CD14-positive monocyte (primary cell): ENCODE results near the gene P2RX2. TPM values are rescaled to one million over a fixed set of nuclear protein-coding genes. Genes with fewer than 3 reads are reported as not detected.

Experiments used
- DNase-seq, 3 donors: peaks; one replicate each; pipeline ENCODE4 v3.0.0-alpha.2; 2011 to 2022
- H2AFZ ChIP-seq: 2 replicates; pipeline ENCODE4 v1.6.0; 2012; ENCODE audit warnings: mild to moderate bottlenecking, low read depth, low read length, inconsistent platforms; ENCODE audit not compliant: insufficient read depth, poor library complexity, severe bottlenecking
- H3K27ac ChIP-seq, 2 donors: 1 replicate in 1 of 2; 2 replicates in 1 of 2; pipeline ENCODE4 v1.5.1; 2012 to 2013; ENCODE audit warnings: low read length in 2 of 2, control low read depth in 1 of 2, inconsistent platforms in 1 of 2, low read depth in 1 of 2, mild to moderate bottlenecking in 1 of 2
- H3K27me3 ChIP-seq, 2 donors: one replicate each; pipeline versions ENCODE4 v1.6.0 to v1.6.1; 2011 to 2013; ENCODE audit warnings: low read length in 2 of 2; ENCODE audit not compliant: control insufficient read depth in 2 of 2, insufficient read depth in 2 of 2
- H3K36me3 ChIP-seq, 2 donors: replicated peaks in 1 of 2; 1 replicate in 1 of 2; 2 replicates in 1 of 2; pipeline versions ENCODE4 v1.5.1 to v1.6.1; 2012 to 2013; ENCODE audit warnings: low read length in 2 of 2, control low read depth in 1 of 2, inconsistent platforms in 1 of 2, mild to moderate bottlenecking in 1 of 2; ENCODE audit not compliant: insufficient read depth in 2 of 2, control insufficient read depth in 1 of 2
- H3K4me1 ChIP-seq, 2 donors: 1 replicate in 1 of 2; 2 replicates in 1 of 2; pipeline versions ENCODE4 v1.5.1 to v1.6.1; 2012 to 2013; ENCODE audit warnings: low read length in 2 of 2, control low read depth in 1 of 2, inconsistent platforms in 1 of 2, mild to moderate bottlenecking in 1 of 2, moderate library complexity in 1 of 2; ENCODE audit not compliant: insufficient read depth in 2 of 2, control insufficient read depth in 1 of 2
- H3K4me2 ChIP-seq: replicated peaks from 2 replicates; pipeline ENCODE3; 2012; ENCODE audit warnings: low read length, moderate library complexity, mild to moderate bottlenecking; ENCODE audit not compliant: poor library complexity, severe bottlenecking; ENCODE audit errors: extremely low read depth
- H3K4me3 ChIP-seq, 3 experiments: fragments of 200-600 bp in 1 of 3; sonication (generic) in 1 of 3; replicated peaks in 1 of 3; 1 replicate in 2 of 3; 2 replicates in 1 of 3; pipeline ENCODE4 v1.5.1; 2011 to 2013; ENCODE audit warnings: low read length in 3 of 3, mild to moderate bottlenecking in 3 of 3, control low read depth in 2 of 3, low read depth in 2 of 3, inconsistent platforms in 1 of 3, moderate library complexity in 1 of 3
- H3K79me2 ChIP-seq: 2 replicates; pipeline ENCODE4 v1.6.0; 2012; ENCODE audit warnings: mild to moderate bottlenecking, control low read depth, inconsistent platforms, low read length, moderate library complexity; ENCODE audit not compliant: insufficient read depth
- H3K9ac ChIP-seq: 2 replicates; pipeline ENCODE4 v1.6.0; 2017; ENCODE audit warnings: low read length, mild to moderate bottlenecking; ENCODE audit not compliant: insufficient read depth, poor library complexity, severe bottlenecking
- H3K9me3 ChIP-seq, 2 donors: replicated peaks in 1 of 2; 1 replicate in 1 of 2; 2 replicates in 1 of 2; pipeline versions ENCODE4 v1.5.1 to v1.6.1; 2012 to 2013; ENCODE audit warnings: low read length in 2 of 2, control low read depth in 1 of 2; ENCODE audit not compliant: control insufficient read depth in 1 of 2, insufficient read depth in 1 of 2
- H4K20me1 ChIP-seq: 2 replicates; pipeline ENCODE4 v1.6.0; 2012; ENCODE audit warnings: mild to moderate bottlenecking, low read length, control low read depth, moderate library complexity; ENCODE audit not compliant: insufficient read depth
- H3K27ac Mint-ChIP-seq, 7 donors: one replicate each; pipeline ENCODE4 v1.8.0; 2020; ENCODE audit warnings: mild to moderate bottlenecking in 7 of 7, mixed read lengths in 7 of 7, moderate library complexity in 6 of 7, inconsistent platforms in 2 of 7
- H3K27me3 Mint-ChIP-seq, 3 donors: one replicate each; pipeline ENCODE4 v1.8.0; 2021 to 2022; ENCODE audit warnings: low read depth in 3 of 3, mild to moderate bottlenecking in 3 of 3, mixed read lengths in 3 of 3, moderate library complexity in 3 of 3, inconsistent platforms in 1 of 3
- H3K36me3 Mint-ChIP-seq, 2 donors: one replicate each; pipeline ENCODE4 v1.8.0; 2020; ENCODE audit warnings: mixed read lengths in 2 of 2, inconsistent platforms in 1 of 2, mild to moderate bottlenecking in 1 of 2
- H3K4me1 Mint-ChIP-seq: one replicate; pipeline ENCODE4 v1.8.0; 2020; ENCODE audit warnings: mild to moderate bottlenecking, mixed read lengths
- H3K4me3 Mint-ChIP-seq, 2 donors: one replicate each; pipeline ENCODE4 v1.8.0; 2020; ENCODE audit warnings: mild to moderate bottlenecking in 2 of 2, mixed read lengths in 2 of 2, moderate library complexity in 1 of 2
- H3K9me3 Mint-ChIP-seq, 7 donors: one replicate each; pipeline ENCODE4 v1.8.0; 2020 to 2022; ENCODE audit warnings: mixed read lengths in 7 of 7, mild to moderate bottlenecking in 6 of 7, moderate library complexity in 6 of 7, inconsistent platforms in 2 of 7
- WGBS: methylation state at CpG from one replicate; pipeline ENCODE4 v1.1.5; 2013; ENCODE audit warnings: missing lambda C conversion rate; ENCODE audit not compliant: insufficient coverage; 5-methylcytosine and 5-hydroxymethylcytosine counted together
- intact Hi-C, 2 donors: fragments of 100-400 bp; cut with micrococcal nuclease; formaldehyde crosslinking; loops; one replicate each; pipeline versions ENCODE4 v1.15.0 to v1.15.1; 2023
- polyA plus RNA-seq, 3 donors: library from polyadenylated mRNA; depleted of rRNA in 1 of 3; unstranded in 2 of 3; stranded (reverse) in 1 of 3; fragments of 300-500 nt in 2 of 3; fragments of >200 nt in 1 of 3; fragmentation: Illumina TruSeq in 2 of 3; gene quantifications; 1 replicate in 2 of 3; 2 replicates in 1 of 3; pipeline ENCODE4 v1.2.3, GENCODE V29; 2012 to 2021
- TF ChIP-seq, protein P1 (sequence below): fragments of 200-600 bp; IDR thresholded peaks from one replicate; pipeline ENCODE4 v1.8.0; 2022; ENCODE audit warnings: antibody characterized with exemption, mild to moderate bottlenecking

Gene P2RX2
- polyA plus RNA-seq, 3 donors: not detected

DNA sequence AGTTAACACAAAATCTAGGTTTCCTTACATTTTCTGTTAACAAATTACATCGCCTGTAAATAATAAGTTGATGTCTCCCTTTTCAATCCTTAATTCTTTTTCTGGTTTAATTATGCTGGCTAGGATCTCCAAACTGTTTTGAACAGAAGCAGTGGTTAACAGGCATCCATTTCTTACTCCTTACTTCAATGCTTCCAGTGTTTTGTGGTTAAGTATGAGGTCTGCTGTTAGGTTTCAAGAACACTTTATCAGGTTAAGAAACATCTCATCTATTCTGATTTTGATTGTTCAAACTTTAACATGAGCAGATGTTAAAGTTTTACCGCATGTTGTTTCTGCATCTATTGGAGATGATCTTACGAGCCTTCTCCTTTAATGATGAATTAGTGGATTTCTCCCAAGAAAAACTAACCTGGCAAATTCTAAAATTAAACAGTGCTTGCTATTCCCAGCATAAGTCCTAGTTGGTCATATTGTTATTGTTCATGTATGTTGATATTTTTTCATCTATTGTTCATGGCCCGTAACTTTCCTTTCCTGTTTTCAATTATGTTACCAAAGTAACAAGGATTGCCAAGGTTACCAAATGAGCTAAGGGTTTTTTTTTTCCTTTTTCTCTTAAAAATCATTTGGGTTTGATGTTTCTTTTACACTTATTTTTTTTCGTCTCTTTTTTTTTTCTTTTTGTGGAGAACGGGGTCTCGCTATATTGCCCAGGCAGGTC lies 35.2 kb downstream of the P2RX2 start:
- Histone ChIP-seq H3K4me1 (no peaks in the 10 kb centered on the region), H4K20me1 (no peaks in the 10 kb centered on the region), H3K9ac (no peak overlapping the region), H3K27ac (no peak overlapping the region), H3K27me3 (no peaks in the 10 kb centered on the region), H2AFZ (no peak overlapping the region), H3K4me2 (no peak overlapping the region), H3K4me3 (no peak overlapping the region), H3K79me2 (no peaks in the 10 kb centered on the region), H3K9me3 (no peaks in the 10 kb centered on the region), H3K36me3 (peaks cover 65 to 97% of the 10 kb centered on the region in 2 donors)
- Mint-ChIP-seq H3K27ac (no peak overlapping the region), H3K36me3 (peaks cover 72 to 86% of the 10 kb centered on the region in 2 donors), H3K4me3 (no peak overlapping the region), H3K27me3 (peaks cover 0 to 2% (median 1%) of the 10 kb centered on the region in 3 donors), H3K9me3 (no peaks in the 10 kb centered on the region), H3K4me1 (peaks cover 7% of the 10 kb centered on the region)
- no peak for DNase-seq
- intact Hi-C loops: no loop called here
- WGBS: no CpG with 5 or more reads among the region's 7 CpGs
- TF ChIP-seq, protein P1, sequence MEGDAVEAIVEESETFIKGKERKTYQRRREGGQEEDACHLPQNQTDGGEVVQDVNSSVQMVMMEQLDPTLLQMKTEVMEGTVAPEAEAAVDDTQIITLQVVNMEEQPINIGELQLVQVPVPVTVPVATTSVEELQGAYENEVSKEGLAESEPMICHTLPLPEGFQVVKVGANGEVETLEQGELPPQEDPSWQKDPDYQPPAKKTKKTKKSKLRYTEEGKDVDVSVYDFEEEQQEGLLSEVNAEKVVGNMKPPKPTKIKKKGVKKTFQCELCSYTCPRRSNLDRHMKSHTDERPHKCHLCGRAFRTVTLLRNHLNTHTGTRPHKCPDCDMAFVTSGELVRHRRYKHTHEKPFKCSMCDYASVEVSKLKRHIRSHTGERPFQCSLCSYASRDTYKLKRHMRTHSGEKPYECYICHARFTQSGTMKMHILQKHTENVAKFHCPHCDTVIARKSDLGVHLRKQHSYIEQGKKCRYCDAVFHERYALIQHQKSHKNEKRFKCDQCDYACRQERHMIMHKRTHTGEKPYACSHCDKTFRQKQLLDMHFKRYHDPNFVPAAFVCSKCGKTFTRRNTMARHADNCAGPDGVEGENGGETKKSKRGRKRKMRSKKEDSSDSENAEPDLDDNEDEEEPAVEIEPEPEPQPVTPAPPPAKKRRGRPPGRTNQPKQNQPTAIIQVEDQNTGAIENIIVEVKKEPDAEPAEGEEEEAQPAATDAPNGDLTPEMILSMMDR: no peak

- Mint-ChIP-seq H3K36me3 (peaks cover 73 to 86% of the 10 kb centered on the region in 2 donors), H3K9me3 (no peaks in the 10 kb centered on the region), H3K4me1 (peaks cover 7% of the 10 kb centered on the region), H3K27me3 (peaks cover 0 to 2% (median 0%) of the 10 kb centered on the region in 3 donors), H3K27ac (peak overlapping the region in 2 of 7 donors; percentile 31 to 38), H3K4me3 (no peak overlapping the region)
- intact Hi-C loops: no loop called here
- Histone ChIP-seq H3K27me3 (no peaks in the 10 kb centered on the region), H3K4me2 (no peak overlapping the region), H2AFZ (no peak overlapping the region), H4K20me1 (no peaks in the 10 kb centered on the region), H3K4me3 (no peak overlapping the region), H3K36me3 (peaks cover 72 to 100% of the 10 kb centered on the region in 2 donors), H3K27ac (no peak overlapping the region), H3K9me3 (no peaks in the 10 kb centered on the region), H3K9ac (no peak overlapping the region), H3K4me1 (no peaks in the 10 kb centered on the region), H3K79me2 (no peaks in the 10 kb centered on the region)
- 89% methylated on average over 12 of the region's 12 CpGs for WGBS
- TF ChIP-seq, protein P1: no peak
- no peak for DNase-seq
Measured at GRCh38 chr12:132657004-132657727, 38.6 kb downstream of the P2RX2 start.
